ENCODE measurements around the gene A3GALT2.

Gene A3GALT2

DNA sequence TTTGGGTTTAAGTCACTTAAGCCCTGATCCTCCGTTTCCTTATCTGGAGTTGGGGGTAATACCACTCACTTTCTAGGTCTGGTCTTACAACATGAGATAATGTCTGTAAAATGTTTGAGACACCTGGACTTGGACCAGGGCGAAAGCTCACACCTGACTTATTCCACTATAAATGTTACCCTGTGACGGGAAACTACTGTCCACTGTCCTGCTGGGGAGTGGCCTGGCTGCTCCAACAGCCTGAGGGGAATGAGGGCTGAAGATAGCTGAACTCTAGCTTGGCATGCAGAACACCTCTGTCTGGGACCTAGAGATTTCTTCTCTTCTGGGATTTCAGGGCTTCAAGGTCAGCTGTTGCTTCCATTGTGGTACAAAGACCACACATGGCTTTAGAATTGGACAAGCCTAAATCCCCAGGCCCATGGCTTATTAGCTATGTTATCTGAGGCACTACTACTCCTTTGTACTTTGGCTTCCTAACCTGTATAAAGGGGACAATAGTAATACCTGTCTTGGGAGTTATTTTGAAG lies 9.5 kb upstream of the A3GALT2 start:
- H3K27me3 ChIP-seq (ENCODE audit: control insufficient read depth, insufficient read depth, low read length) = no peaks in the 10 kb centered on the region
- peaks cover 2% of the 10 kb centered on the region for H3K79me2 ChIP-seq
- no peak for TF ChIP-seq CTCF (IDR thresholded peaks at IDR 0.05)
- no peaks in the 10 kb centered on the region for H3K9me3 ChIP-seq (ENCODE audit: control insufficient read depth, low read length)
- H3K9ac ChIP-seq = no peak overlapping the region
- H3K36me3 ChIP-seq (ENCODE audit: control insufficient read depth, insufficient read depth, low read length) = no peaks in the 10 kb centered on the region
- H3K4me2 ChIP-seq (ENCODE audit: low read length) = no peak overlapping the region
- no peak overlapping the region for H3K4me3 ChIP-seq (ENCODE audit: low read depth, low read length)
- no peak overlapping the region for H2AFZ ChIP-seq
- peaks cover 8% of the 10 kb centered on the region for H3K4me1 ChIP-seq
- H3K27ac ChIP-seq = no peak overlapping the region

DNA sequence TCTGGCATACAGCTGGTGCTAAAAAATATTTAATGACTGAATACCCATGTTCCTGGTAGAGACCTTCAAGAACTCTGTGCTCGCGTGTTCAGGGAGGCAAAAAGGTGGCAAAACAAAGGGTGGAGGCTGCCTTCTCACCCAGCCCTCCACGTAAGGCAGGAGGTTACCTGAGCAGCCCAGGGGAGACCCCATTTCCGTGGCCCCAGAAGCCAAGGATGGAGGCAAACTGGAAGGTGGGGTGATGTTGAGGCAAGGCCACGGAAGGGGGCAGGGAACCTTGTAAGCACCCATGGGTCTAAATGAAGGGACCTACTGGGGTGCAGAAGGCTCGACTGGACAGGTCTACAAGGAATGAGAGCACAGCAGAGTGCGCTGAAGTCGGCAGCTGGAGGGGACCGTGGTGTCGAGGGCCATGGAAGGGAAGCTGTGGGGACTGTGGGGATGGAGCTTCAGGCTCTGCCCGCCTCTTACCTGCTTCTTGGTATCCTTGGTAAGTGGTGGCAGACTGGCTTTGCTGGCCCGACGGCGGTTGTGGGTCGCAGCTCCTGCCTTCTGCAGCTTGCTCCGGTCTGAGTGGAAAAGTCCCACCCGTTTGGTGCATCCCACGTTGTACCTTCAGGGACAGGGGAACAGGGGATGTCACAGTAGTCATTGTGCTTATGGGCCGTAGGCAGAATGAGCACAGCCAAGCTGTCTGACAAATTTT lies 8.9 kb upstream of the A3GALT2 start:
- TF ChIP-seq CTCF (IDR thresholded peaks at IDR 0.05) = no peak
- H3K36me3 ChIP-seq (ENCODE audit: control insufficient read depth, insufficient read depth, low read length) = no peaks in the 10 kb centered on the region
- H3K4me2 ChIP-seq (ENCODE audit: low read length) = no peak overlapping the region
- H3K9me3 ChIP-seq (ENCODE audit: control insufficient read depth, low read length) = no peaks in the 10 kb centered on the region
- peaks cover under 1% of the 10 kb centered on the region for H3K79me2 ChIP-seq
- no peak overlapping the region for H3K9ac ChIP-seq
- H3K4me1 ChIP-seq = peaks cover 8% of the 10 kb centered on the region
- no peak overlapping the region for H3K27ac ChIP-seq
- H3K27me3 ChIP-seq (ENCODE audit: control insufficient read depth, insufficient read depth, low read length) = no peaks in the 10 kb centered on the region
- no peak overlapping the region for H3K4me3 ChIP-seq (ENCODE audit: low read depth, low read length)
- H2AFZ ChIP-seq = no peak overlapping the region

GRCh38 chr1:33328817-33329216 lies 7.9 kb upstream of the A3GALT2 start:
- no peak for TF ChIP-seq CTCF (IDR thresholded peaks at IDR 0.05)
- no peak overlapping the region for H3K4me3 ChIP-seq (ENCODE audit: low read depth, low read length)
- no peak overlapping the region for H3K9ac ChIP-seq
- H3K27me3 ChIP-seq (ENCODE audit: control insufficient read depth, insufficient read depth, low read length) = no peaks in the 10 kb centered on the region
- H3K4me2 ChIP-seq (ENCODE audit: low read length) = no peak overlapping the region
- peaks cover 8% of the 10 kb centered on the region for H3K4me1 ChIP-seq
- H3K9me3 ChIP-seq (ENCODE audit: control insufficient read depth, low read length) = no peaks in the 10 kb centered on the region
- no peaks in the 10 kb centered on the region for H3K79me2 ChIP-seq
- H3K36me3 ChIP-seq (ENCODE audit: control insufficient read depth, insufficient read depth, low read length) = no peaks in the 10 kb centered on the region
- no peak overlapping the region for H3K27ac ChIP-seq
- no peak overlapping the region for H2AFZ ChIP-seq

- Histone ChIP-seq H3K4me1 (peaks cover 4% of the 10 kb centered on the region), H3K27ac (no peak overlapping the region), H3K27me3 (ENCODE audit: control insufficient read depth, insufficient read depth, low read length) (no peaks in the 10 kb centered on the region), H3K4me3 (ENCODE audit: low read depth, low read length) (no peak overlapping the region), H3K36me3 (ENCODE audit: control insufficient read depth, insufficient read depth, low read length) (no peaks in the 10 kb centered on the region), H2AFZ (no peak overlapping the region), H3K79me2 (no peaks in the 10 kb centered on the region), H3K9me3 (ENCODE audit: control insufficient read depth, low read length) (no peaks in the 10 kb centered on the region), H3K4me2 (ENCODE audit: low read length) (no peak overlapping the region), H3K9ac (no peak overlapping the region)
- TF ChIP-seq CTCF (IDR thresholded peaks at IDR 0.05) = no peak
Measured at GRCh38 chr1:33327587-33328325, 6.9 kb upstream of the A3GALT2 start.

Measured in parathyroid adenoma (tissue), 2 donors.